Stromal cell of bone marrow (primary cell): ENCODE measurements around the gene PRPSAP1.

ENCODE experiments used
- DNase-seq: peaks from one replicate; pipeline ENCODE4 v3.0.0-alpha.2; 2012; ENCODE audit warnings: low read depth

PRPSAP1 gene

GRCh38 chr17:76264755-76265623 is 88.7 kb downstream of the PRPSAP1 start, which contains the start of gene UBALD2:
TSS of gene UBALD2 (plus strand) at chr17:76265348. CDS start at chr17:76265506, 158 bp downstream.
- peak; percentile 100 for DNase-seq

GRCh38 chr17:76264425-76264754 is 89.3 kb downstream of the PRPSAP1 start:
- DNase-seq, result no peak

- no peak for DNase-seq
Measured at GRCh38 chr17:76263896-76264295, 89.8 kb downstream of the PRPSAP1 start.

GRCh38 chr17:76262732-76263344 is 90.9 kb downstream of the PRPSAP1 start:
- DNase-seq, result no peak

GRCh38 chr17:76261421-76262215 is 92.1 kb downstream of the PRPSAP1 start:
- peak; percentile 48 for DNase-seq

- DNase-seq, result no peak
Measured at GRCh38 chr17:76260669-76261068, 93.0 kb downstream of the PRPSAP1 start.

- DNase-seq, result no peak
Measured at GRCh38 chr17:76260220-76260619, 93.5 kb downstream of the PRPSAP1 start.
